PC-3 (cell line): Measurements from ENCODE around the gene ECEL1. TPM values are rescaled to one million over a fixed set of nuclear protein-coding genes. Genes with fewer than 3 reads are reported as not detected.

Experiments used
- ATAC-seq: fragments of 200-7000 bp; cut with Tn5 transposase; 2 replicates; pipeline ENCODE4 v1.9.1; 2020; ENCODE audit warnings: mild to moderate bottlenecking, moderate library complexity
- BruUV-seq: library from RNA; stranded (reverse); fragments of 400-500 nt; replicated peaks from 2 replicates; lab custom pipeline; 2021; lab: Mats Ljungman, UMichigan
- CTCF ChIA-PET: fragments of 300-600 bp; sonication (Branson Sonifier 250); formaldehyde crosslinking; loops from one replicate; lab custom pipeline; 2022; ENCODE audit warnings: antibody characterized with exemption; lab: Charles Lee
- POLR2A ChIA-PET: fragments of 300-600 bp; sonication (Branson Sonifier 250); formaldehyde crosslinking; loops from one replicate; lab custom pipeline; 2022; ENCODE audit warnings: antibody characterized with exemption; ENCODE audit not compliant: unreplicated experiment; lab: Charles Lee
- DNase-seq: peaks from one replicate; pipeline ENCODE4 v3.0.0-alpha.2; 2015
- H2AFZ ChIP-seq: fragments of 300-600 bp; sonication (generic); 2 replicates; pipeline ENCODE4 v1.6.0; 2016; ENCODE audit warnings: antibody characterized with exemption, low read length
- H3F3A ChIP-seq: fragments of 300-600 bp; sonication (generic); one replicate; pipeline ENCODE4 v1.6.0; 2017; ENCODE audit warnings: antibody characterized with exemption, low read length, control low read depth, mild to moderate bottlenecking; ENCODE audit not compliant: unreplicated experiment
- H3K27ac ChIP-seq: fragments of 300-600 bp; sonication (generic); 2 replicates; pipeline ENCODE4 v1.5.1; 2016; ENCODE audit warnings: mild to moderate bottlenecking, low read length
- H3K27me3 ChIP-seq: fragments of 300-600 bp; sonication (generic); 2 replicates; pipeline ENCODE4 v1.6.1; 2016; ENCODE audit warnings: low read length, mixed read lengths
- H3K36me3 ChIP-seq: fragments of 300-600 bp; sonication (generic); 2 replicates; pipeline ENCODE4 v1.6.1; 2016; ENCODE audit warnings: low read depth, mixed run types, low read length, mixed read lengths
- H3K4me1 ChIP-seq: fragments of 300-600 bp; sonication (generic); 2 replicates; pipeline ENCODE4 v1.5.1; 2016; ENCODE audit warnings: low read length; ENCODE audit not compliant: insufficient read depth
- H3K4me2 ChIP-seq: fragments of 300-600 bp; sonication (generic); 2 replicates; pipeline ENCODE4 v1.6.0; 2016; ENCODE audit warnings: low read length
- H3K4me3 ChIP-seq: fragments of 300-600 bp; sonication (generic); 2 replicates; pipeline ENCODE4 v1.5.1; 2016; ENCODE audit warnings: mild to moderate bottlenecking, low read length, mixed read lengths
- H3K79me2 ChIP-seq: fragments of 300-600 bp; sonication (generic); 2 replicates; pipeline ENCODE4 v1.6.1; 2017; ENCODE audit warnings: low read length, mixed read lengths
- H3K9ac ChIP-seq: fragments of 300-600 bp; sonication (generic); 2 replicates; pipeline ENCODE4 v1.6.0; 2016; ENCODE audit warnings: mild to moderate bottlenecking, low read length
- H3K9me2 ChIP-seq: fragments of 300-600 bp; sonication (generic); replicated peaks from 2 replicates; pipeline ENCODE4 v1.6.1; 2016; ENCODE audit warnings: mixed run types, low read length, mixed read lengths
- H3K9me3 ChIP-seq: fragments of 300-600 bp; sonication (generic); 2 replicates; pipeline ENCODE4 v1.6.1; 2016; ENCODE audit warnings: low read length, mixed read lengths
- H4K20me1 ChIP-seq: fragments of 300-600 bp; sonication (generic); 2 replicates; pipeline ENCODE4 v1.6.1; 2016; ENCODE audit warnings: low read length, mixed read lengths
- CTCF ChIP-seq: fragments of 300-600 bp; sonication (generic); conservative IDR thresholded peaks from 2 replicates; pipeline ENCODE4 v1.5.1; 2017; ENCODE audit warnings: antibody characterized with exemption, low read depth, mild to moderate bottlenecking, low read length
- EZH2 ChIP-seq: fragments of 300-600 bp; sonication (generic); IDR thresholded peaks from one replicate; pipeline ENCODE4 v1.6.1; 2017; ENCODE audit warnings: antibody characterized with exemption, mild to moderate bottlenecking, low read length; ENCODE audit not compliant: unreplicated experiment
- EZH2phosphoT487 ChIP-seq: fragments of 300-600 bp; sonication (generic); IDR thresholded peaks from 2 replicates; pipeline ENCODE4 v1.6.1; 2018; ENCODE audit warnings: mild to moderate bottlenecking, antibody characterized with exemption, low read length, borderline replicate concordance
- intact Hi-C: fragments of 100-400 bp; cut with micrococcal nuclease; formaldehyde crosslinking; loops from 2 replicates; pipeline ENCODE4 v1.9.0; 2023
- total RNA-seq: library from RNA; depleted of rRNA; stranded (reverse); fragments of >200 nt; gene quantifications from 2 replicates; pipeline ENCODE4 v1.2.3, GENCODE V29; 2014

Gene ECEL1
- total RNA-seq, 1 experiment from 2014 or later: not detected

- ChIA-PET POLR2A (no interaction called here), CTCF (no interaction called here)
- intact Hi-C loops: no loop called here
- H3K79me2 ChIP-seq: no peaks in the 10 kb centered on the region
- H3K4me1 ChIP-seq: no peaks in the 10 kb centered on the region
- no peaks in the 10 kb centered on the region for H3K9me3 ChIP-seq
- TF ChIP-seq CTCF: no peak
- no peak for TF ChIP-seq EZH2
- TF ChIP-seq EZH2phosphoT487: no peak
- DNase-seq (no peak), ATAC-seq (no peak)
- no peak overlapping the region for H3K4me3 ChIP-seq
- no peak overlapping the region for H3K27ac ChIP-seq
- no peak overlapping the region for H2AFZ ChIP-seq
- no peaks in the 10 kb centered on the region for H4K20me1 ChIP-seq
- H3K9ac ChIP-seq: no peak overlapping the region
- no peaks in the 10 kb centered on the region for H3K36me3 ChIP-seq
- H3F3A ChIP-seq: no peaks in the 10 kb centered on the region
- H3K4me2 ChIP-seq: no peak overlapping the region
- no peaks in the 10 kb centered on the region for H3K9me2 ChIP-seq
- no peaks in the 10 kb centered on the region for H3K27me3 ChIP-seq
- BruUV-seq: no TSS peak
These were observed 9.7 kb upstream of the ECEL1 start for GRCh38 chr2:232497348-232497747.

DNA sequence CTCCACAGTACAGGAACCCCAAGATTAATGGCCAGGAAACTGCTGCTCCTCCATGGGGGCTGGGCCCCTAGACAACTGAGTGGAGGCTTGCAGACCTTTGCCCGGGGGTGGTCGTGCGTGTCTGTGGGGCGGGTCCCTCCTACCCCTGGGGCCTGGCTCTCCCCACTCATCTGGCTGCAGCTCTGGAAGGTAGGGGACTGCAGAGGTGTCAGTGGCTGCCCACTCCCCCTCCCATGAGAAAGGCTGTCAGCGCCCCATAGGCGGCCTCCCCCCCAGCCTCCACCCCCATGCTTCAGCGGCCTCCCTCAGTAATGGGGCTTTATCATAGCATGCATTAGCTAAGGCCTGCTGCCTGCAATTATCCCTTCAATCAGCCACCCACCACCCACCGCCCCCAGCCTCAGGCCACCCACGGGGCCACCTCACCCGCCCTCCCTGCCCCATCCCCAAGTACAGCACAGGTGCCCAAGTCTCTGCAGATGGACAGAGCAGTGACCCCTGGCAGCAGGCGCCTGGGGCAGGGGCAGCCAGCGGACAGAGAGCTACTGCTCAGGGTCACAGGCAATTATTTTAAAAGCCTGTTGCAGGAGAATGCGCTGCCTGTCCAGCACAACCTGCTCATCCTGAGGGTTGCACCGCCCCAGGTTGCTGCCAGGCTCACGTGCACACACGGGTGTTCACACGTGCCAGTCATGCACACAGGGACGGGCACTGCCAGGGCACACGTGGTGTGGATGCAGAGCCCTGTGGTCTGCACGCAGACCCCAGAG lies 9.1 kb upstream of the ECEL1 start:
- H3K9me2 ChIP-seq: no peaks in the 10 kb centered on the region
- H3F3A ChIP-seq: no peaks in the 10 kb centered on the region
- CTCF ChIA-PET: no interaction called here
- no peaks in the 10 kb centered on the region for H3K9me3 ChIP-seq
- ATAC-seq (no peak), DNase-seq (no peak)
- H3K27ac ChIP-seq: no peak overlapping the region
- H3K27me3 ChIP-seq: no peaks in the 10 kb centered on the region
- TF ChIP-seq EZH2phosphoT487: no peak
- TF ChIP-seq CTCF: no peak
- TF ChIP-seq EZH2: no peak
- no TSS peak for BruUV-seq
- POLR2A ChIA-PET: no interaction called here
- H3K79me2 ChIP-seq: no peaks in the 10 kb centered on the region
- H3K36me3 ChIP-seq: no peaks in the 10 kb centered on the region
- no peak overlapping the region for H3K9ac ChIP-seq
- intact Hi-C loops: no loop called here
- no peak overlapping the region for H2AFZ ChIP-seq
- no peak overlapping the region for H3K4me2 ChIP-seq
- H3K4me3 ChIP-seq: no peak overlapping the region
- H4K20me1 ChIP-seq: no peaks in the 10 kb centered on the region
- no peaks in the 10 kb centered on the region for H3K4me1 ChIP-seq

- Histone ChIP-seq H3F3A (no peaks in the 10 kb centered on the region), H3K9ac (no peak overlapping the region), H3K27ac (no peak overlapping the region), H3K27me3 (no peaks in the 10 kb centered on the region), H2AFZ (no peak overlapping the region), H3K4me1 (no peaks in the 10 kb centered on the region), H3K36me3 (no peaks in the 10 kb centered on the region), H3K9me2 (no peaks in the 10 kb centered on the region), H3K4me3 (no peak overlapping the region), H3K9me3 (no peaks in the 10 kb centered on the region), H3K79me2 (no peaks in the 10 kb centered on the region), H4K20me1 (no peaks in the 10 kb centered on the region), H3K4me2 (no peak overlapping the region)
- ChIA-PET CTCF (no interaction called here), POLR2A (no interaction called here)
- intact Hi-C loops: no loop called here
- TF ChIP-seq EZH2 (no peak), EZH2phosphoT487 (no peak), CTCF (no peak)
- ATAC-seq (no peak), DNase-seq (no peak)
- BruUV-seq: no TSS peak
These were observed 7.7 kb upstream of the ECEL1 start for GRCh38 chr2:232495292-232495691.
